GM19238 (cell line): ENCODE data around the gene SIGLEC1.

Experiments used
- DNase-seq: peaks from one replicate; pipeline ENCODE4 v3.0.0; 2011; ENCODE audit warnings: low spot score; ENCODE audit not compliant: insufficient read length

SIGLEC1 gene

DNA sequence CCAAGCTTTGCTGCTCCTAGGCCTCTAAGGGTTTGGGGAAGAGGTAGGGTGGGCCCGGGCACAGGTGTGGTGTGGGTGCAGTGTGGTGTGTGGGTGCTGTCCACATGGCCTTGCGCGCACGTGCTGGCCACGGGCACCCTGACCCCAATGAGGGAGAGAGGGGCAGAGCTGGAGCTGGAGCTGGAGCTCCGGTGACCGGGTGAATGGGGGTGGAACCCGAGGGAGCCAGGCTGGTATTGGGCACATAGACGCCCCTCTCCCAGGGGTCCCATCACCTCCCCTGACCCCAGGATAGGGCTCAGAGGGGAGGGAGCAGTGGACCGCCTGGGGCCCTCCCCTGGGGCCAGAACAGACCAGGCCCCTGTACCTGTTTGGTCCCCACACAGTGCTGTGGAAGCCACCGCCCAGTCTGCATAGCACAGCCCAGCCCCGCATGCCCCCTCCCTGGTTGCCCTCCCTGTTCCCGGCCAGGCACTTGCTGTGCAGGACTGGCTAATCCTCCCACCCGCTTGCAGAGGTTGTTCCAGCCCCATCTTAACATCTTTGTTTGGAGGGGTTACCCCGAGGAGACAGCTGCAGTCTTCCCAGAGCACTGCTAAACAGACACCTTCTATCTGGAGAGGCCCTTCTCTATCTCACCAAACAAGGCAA lies 31.6 kb downstream of the SIGLEC1 start:
- no peak for DNase-seq

DNA sequence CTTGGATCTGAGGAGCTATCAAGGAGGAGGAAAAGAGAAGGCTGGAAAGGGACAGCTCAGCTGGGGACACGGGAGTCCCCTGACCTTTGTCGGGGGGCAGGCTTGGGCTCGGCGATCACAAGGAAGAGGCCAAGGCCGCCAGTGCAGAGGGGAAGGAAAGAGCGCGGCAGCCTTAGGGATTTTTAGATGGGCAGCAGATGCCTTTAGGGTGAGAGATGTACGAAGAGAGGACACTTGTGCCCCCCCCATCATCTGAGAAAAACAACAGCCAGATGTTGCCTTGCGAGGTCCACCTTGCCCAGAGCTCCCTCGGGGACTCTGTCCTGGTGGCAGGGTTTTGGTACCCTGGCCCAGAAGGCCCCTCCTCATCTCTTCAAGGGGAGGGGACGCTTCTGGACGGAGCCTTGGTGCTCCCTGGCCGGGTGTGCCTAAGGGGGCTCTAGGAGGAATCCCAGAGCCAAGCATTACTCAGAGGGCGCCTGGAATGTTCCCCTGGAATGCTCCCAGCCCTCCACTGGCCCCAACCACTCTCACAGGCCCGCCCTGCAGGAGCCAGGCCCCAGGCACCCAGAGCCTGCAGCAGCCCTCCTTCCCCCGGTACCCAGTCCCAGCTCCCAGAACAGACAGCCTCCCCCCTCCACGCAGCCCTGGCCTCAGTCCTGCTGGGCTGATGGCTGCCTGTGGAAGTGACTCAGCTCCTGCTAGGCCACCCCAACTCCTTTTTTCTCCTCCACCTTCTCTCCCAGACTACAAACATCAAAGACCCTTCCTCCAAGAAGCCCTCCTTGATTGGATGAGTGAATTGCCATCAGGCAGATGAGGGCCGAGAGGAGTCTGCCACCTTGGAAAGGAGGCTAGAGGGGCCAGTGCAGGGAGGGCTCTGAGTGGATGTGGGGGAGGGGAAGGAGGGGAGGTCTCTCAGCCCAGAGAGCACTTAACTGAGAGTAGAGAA lies 32.4 kb downstream of the SIGLEC1 start:
- DNase-seq: no peak

DNA sequence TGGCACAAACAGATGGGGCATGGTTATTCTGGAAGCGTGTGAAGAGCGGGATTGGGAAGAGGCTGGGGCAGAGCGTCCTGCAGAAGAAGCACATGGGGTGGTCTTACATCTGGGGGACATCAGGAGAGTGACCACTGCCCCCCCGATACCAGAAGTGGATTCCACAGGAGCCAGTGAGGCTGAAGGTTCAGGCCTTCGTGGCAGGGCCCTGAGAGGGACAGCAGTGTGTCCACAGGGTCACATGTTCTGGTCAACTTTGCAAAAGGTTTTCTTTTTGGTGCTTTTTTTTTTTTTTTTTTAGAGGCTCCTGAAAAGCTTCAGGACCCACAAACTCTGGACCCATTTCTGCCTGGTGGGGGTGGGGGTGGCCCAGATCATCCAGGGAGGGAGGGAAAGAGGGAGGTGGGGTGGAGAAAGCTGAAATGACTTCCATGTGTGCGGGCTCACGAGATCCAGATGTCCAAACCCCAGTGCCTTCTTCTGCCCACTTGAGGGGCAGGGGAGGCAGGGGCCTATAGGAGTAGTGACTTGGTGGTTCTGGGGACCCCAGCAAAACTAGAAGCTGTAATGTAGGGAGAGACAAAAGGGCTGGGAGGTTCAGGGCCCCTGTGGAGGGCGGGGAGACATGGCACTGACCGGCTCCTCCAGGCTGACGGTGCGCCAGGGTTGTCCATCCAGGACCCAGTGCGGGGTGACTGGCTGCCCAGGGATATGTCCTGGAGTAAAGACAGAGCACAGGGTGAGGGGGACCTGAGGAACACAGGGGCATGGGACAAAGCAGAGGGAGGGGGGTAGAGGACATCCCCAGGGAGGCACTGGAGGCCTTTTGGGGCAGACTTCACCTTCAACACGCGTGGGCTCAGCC lies 33.3 kb downstream of the SIGLEC1 start:
- DNase-seq: no peak

- no peak for DNase-seq
These were observed 34.2 kb downstream of the SIGLEC1 start for GRCh38 chr20:3678198-3678597.

GRCh38 chr20:3677733-3678132 lies 34.7 kb downstream of the SIGLEC1 start:
- DNase-seq: no peak

DNA sequence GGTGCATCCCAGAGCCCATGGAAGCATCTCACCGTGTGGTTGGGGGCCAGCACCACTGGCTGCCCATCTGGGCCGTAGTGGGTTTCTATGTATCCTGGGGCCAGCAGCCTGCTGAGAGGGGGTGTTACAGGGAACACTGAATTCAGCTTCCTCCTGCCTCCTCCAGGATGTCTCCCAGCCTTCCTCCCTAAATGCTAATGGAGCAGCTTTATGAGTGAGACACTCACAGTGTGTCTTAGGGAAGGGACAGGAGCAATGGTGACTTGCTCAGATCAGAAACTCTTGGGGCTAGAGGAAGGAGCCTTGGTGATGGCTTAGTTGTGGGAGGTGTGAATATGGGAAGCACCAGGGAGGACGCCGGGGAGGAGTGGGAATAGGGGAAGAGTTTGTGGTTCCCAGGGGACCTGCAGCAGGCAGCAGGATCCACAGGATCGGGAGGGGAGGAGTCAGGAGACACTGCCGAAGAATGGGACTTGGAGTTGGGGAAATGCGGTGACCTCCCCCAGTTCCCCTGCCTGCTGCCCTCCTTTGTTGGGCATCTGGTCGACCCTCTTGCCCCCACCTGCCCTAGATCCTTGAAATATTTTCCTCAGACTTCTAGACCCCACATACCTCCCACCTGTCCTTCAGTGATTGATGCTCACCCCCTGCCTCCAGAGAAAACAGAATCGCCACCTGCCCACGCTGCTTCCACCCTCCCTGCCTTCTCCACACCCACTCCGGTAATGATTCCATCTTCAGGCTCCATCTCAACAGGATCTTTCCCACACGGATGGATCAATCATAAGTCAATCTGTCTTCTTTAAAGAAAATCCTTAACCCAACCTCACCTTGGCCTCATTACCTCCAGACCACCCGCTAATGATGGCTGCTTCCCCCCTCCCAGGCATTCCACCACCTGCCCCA lies 37.2 kb downstream of the SIGLEC1 start:
- no peak for DNase-seq

GRCh38 chr20:3674447-3674846 lies 38.0 kb downstream of the SIGLEC1 start:
- DNase-seq: no peak

DNA sequence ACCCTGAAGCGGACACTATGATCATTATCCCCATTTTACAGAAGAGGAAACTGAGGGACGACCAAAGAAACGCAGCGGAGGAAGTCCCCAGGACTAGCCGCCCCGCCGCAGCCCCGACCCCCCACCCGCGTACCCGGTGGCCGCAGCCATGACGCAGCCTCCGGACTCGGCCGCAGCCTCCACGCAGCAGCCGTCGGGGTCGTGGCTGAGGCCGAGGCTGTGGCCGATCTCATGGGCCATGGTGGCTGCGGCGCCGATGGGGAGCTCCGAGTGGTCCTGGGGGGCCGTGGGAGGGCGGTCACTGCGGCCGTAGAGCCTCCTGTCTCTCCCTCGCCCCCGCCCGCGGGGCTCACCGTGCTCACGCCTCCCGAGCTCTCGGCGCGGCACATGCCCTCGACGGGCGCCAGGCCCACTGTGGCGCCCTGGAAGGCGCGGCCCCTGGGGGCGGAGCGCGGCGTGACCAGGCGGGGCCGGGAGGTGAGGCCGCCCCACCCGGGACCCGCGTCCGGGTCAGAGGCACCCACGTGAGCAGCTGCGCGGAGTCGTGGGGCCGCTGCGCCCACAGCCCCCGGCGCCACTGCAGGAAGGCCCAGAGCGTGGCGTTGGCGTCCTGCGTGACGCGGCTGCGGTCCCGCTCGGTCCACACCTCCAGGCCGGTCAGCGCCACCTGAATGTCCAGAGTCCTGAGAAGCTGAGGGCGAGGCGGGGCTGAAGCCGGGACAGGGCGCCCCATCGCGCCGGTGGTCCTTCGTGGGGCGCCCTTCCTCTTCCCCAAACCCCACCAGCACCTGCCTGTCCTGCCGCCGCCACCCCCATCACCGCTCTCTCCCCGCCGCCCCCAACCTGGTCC lies 39.0 kb downstream of the SIGLEC1 start:
- DNase-seq: no peak

- no peak for DNase-seq
These were observed 39.7 kb downstream of the SIGLEC1 start for GRCh38 chr20:3672547-3673171.

DNA sequence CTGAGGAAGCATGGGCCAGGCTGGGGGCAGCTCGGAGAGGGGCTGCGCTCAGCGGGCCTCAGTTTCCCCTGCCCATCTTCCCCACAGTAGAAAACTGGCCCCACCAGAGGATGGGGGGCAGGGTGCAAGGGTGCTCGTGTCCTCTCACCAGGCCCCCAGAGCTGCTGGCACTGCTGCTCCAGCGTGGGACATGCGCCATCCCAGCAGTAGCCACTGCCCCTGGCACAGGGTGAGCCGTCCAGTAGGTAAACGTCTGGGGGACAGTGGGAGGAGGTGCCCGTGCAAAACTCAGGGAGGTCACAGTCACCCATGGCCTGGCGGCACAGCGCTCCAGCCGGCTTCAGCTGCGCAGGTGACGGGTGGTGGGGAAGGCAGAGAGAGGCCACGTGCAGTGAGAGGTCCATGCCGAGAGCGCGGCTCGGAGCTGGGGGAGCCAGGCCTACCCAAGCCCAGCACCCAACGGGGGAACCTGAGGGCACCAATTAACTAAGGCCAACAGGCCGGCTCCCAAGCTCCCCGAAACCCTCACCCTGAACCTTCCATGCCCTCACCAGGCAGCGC lies 40.3 kb downstream of the SIGLEC1 start:
- no peak for DNase-seq

DNA sequence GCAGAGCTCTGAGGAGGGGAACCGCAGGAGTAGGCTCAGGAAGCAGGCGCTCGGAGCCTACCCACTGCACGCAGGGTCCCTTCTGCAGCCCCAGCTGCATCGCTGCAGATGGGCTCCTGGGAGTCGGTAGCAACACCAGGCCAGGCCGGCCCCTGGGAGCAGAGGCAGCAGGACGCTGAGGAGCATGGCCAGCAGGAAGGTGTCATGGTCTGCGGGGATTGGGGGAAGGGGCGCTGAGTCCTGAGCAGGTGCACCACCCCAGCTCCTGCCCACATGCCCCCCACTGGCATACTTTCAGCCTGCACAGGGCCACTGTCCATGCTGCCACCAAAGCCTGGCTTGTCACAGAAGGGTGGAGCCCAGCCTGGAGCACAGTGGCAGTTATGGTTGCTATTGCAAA lies 41.5 kb downstream of the SIGLEC1 start:
- DNase-seq: no peak

- DNase-seq: no peak
These were observed 41.9 kb downstream of the SIGLEC1 start for GRCh38 chr20:3670511-3670910.

DNA sequence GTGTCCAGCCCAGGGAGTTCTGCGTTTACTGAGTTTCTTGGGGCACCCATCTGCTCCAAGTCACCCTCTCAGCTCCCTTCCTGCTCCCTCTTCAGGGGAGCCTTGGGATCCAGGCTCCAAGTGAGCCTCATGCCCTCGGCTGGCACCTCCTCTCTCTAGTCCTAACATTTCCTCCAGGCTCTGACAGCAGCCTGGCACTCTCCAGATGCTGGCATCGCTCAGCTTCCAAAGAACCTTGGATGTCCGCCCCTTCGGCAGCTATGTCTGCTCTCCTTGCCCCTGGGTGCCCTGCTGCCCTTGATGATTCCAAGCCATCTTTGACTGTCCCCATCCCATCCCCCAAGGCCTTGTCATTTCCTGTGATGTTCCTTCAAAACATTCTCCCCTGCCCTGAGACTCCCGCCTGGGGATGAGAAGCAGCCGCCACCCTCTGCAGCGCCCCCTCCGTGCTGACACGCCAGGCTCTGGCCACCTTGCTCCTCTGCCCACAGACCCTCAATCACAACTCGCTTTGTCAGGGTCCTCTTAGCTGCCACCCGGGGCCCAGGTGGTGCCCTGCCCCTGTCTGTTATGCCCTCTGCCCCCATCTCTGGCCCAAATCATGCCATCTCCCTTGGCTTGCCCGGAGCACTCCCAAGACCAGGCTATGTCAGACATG lies 42.6 kb downstream of the SIGLEC1 start:
- DNase-seq: no peak

DNA sequence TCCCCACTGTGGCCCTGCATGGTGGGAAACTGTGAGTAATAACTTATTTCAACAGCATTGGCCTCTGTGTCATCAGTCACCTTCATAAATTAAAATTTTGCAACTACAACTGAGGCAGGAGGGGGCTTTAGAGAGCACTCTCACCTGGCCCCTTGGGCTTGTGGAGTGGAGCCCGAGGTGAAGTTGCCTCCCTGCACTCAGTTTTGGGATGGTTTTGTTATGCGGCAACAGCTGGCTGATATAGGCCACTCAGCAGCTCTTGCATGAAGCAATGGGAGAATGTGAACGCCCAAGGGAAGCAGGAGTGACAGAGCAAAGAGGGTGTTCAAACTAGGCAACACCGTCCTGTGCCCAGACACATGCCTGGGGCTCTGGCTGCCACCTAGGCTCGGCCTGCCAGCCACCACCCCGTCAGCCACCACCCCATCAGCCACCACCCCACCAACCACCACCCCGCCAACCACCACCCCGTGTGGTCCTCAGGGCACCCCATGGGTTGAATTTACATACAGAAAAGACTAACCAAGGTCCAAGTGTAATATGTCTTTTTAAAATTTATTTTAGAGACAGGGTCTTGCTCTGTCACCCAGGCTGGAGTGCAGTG lies 44.9 kb downstream of the SIGLEC1 start:
- DNase-seq: no peak

- DNase-seq: no peak
These were observed 48.5 kb downstream of the SIGLEC1 start for GRCh38 chr20:3663858-3664257.

DNA sequence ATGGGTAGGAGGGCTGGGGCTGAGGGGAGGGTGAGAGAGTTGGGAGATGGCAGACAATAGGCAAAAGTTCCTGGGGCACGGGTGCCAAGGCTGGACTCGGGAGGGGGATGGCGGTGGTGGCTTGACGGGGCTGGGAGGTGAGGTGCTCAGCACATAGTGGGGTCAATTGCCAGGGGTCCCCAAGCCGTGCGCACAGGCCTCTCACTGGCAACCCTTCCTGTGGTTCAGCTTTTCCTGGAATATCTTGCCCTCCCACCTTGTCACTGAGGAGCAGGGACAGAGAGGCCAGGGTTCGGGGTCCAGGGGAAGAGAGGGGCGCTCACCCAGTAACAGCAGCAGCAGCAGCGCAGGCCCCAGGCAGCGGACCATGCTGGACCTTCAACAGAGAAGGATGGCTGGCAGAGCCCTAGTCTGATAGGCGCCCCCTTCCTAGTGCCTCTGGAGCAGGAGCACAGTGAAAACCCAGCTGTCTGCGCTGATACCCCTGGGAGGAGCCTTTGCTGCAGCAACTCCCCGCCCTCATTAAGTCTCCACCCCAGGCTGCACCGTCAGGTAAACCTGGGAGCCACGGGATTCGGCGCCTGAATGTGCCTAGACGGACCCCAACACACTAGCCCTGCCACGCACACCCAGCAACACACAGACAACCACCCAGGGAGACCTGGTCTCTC lies 49.2 kb downstream of the SIGLEC1 start, which contains the start of gene GFRA4:
Gene GFRA4, minus strand, starts transcription at position 369 of the 671 bp plus-strand sequence. Its CDS starts 0 bp downstream, at position 369.
- no peak for DNase-seq
